GM12872 (cell line): ENCODE data around the gene ABCC11.

ENCODE experiments used
- TF ChIP-seq, protein P1 (sequence below): IDR thresholded peaks from 3 replicates; pipeline ENCODE4 v1.5.1; 2011; ENCODE audit warnings: low read depth, mild to moderate bottlenecking, low read length, moderate library complexity; ENCODE audit not compliant: insufficient read depth

ABCC11 gene

GRCh38 chr16:48182979-48183537 lies 64.3 kb downstream of the ABCC11 start:
- TF ChIP-seq, protein P1, sequence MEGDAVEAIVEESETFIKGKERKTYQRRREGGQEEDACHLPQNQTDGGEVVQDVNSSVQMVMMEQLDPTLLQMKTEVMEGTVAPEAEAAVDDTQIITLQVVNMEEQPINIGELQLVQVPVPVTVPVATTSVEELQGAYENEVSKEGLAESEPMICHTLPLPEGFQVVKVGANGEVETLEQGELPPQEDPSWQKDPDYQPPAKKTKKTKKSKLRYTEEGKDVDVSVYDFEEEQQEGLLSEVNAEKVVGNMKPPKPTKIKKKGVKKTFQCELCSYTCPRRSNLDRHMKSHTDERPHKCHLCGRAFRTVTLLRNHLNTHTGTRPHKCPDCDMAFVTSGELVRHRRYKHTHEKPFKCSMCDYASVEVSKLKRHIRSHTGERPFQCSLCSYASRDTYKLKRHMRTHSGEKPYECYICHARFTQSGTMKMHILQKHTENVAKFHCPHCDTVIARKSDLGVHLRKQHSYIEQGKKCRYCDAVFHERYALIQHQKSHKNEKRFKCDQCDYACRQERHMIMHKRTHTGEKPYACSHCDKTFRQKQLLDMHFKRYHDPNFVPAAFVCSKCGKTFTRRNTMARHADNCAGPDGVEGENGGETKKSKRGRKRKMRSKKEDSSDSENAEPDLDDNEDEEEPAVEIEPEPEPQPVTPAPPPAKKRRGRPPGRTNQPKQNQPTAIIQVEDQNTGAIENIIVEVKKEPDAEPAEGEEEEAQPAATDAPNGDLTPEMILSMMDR, result no peak

DNA sequence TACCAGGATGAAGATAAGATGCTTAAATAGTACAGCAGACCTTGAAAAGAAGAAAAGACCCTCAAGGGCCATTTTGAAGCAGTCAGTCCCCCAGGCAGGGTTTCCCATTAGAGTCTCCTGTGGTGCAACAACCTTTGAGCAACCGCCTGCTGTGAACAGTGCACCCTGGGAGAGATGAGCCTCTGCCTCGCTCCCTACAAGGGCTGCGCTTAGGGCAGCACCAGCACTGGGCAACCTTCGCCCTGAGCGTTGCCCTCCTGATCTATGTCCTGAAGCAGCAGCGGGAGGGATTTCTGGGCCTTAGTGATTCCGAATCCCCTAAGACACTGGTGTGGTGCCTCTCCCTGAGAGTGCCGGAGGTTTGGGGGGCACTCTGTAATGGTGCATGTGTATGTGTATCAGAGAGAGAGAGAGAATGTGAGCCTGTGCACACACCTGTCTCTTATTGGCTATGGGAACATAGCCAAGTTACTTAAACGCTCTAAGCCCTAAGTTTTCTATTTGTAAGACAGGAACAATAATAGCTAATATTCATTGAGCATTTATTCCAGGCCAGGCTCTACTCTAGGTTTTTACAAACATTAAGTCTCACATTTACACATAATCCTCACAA lies 66.4 kb downstream of the ABCC11 start:
- TF ChIP-seq, protein P1, result no peak

DNA sequence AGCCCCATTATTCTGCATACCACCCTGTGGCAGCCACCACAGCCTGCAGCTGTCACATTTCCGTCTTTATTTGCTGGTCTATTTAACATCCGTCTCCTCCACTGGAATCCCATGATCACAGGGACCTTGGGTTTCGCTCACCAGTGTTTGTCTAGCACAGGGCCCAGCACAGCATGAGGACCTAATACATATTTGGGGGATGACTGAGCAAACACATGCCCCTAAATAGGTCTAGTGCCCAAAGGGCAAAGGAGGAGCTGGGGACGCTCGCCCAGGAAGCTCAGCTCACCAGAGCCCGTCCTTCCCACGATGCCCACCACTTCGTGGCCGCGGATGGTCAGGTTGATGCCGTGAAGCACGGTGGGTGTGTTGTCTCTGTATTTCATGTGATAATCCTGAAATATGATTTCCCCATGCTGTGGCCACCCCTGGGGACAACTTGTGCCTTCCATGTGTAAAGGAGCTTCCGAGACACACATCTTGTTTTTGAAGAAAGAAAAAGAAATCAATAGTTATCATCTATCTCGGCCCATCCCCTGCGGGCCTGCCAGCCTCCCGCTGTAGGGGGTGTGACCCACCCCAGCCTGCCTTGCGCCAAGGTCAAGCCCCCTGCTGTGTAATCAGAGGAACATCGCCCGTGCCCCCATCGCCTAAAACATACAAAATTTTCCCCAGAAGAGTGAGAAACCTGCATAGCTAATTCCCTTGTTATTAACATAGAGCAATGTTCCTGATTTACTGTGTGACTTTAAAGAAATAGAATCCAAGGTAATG lies 70.5 kb downstream of the ABCC11 start:
- TF ChIP-seq, protein P1, result no peak

GRCh38 chr16:48173889-48174288 lies 73.5 kb downstream of the ABCC11 start:
- TF ChIP-seq, protein P1, result no peak

- TF ChIP-seq, protein P1, result no peak
Measured at GRCh38 chr16:48172682-48173081, 74.7 kb downstream of the ABCC11 start.

DNA sequence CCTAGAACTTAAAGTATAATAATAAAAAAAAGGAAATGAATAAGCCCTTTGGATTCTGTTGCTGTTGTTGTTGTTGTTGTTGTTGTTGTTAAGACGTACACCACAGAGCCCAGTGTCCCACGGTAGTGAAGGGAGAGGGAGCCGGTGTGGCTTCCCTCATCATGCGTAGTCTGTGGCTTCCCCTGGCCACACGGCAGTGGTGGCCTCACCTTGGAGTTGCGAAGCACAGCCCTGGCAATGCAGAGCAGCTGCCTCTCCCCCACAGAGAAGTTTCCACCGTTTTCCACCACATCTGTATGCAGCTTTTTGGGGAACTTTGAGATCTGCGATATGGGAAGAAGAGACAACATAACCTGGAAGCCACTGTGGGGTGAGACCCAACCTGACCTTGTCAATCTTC lies 77.4 kb downstream of the ABCC11 start:
- TF ChIP-seq, protein P1, result no peak

GRCh38 chr16:48168075-48168474 lies 79.3 kb downstream of the ABCC11 start:
- TF ChIP-seq, protein P1, result no peak
